ENCODE measurements around the gene NDUFB10.
"Not testable (repeated sequence)": the region's sequence is repeated elsewhere in the genome, so short reads cannot be mapped to it uniquely, and the experiment has no call there.

NDUFB10 gene

DNA sequence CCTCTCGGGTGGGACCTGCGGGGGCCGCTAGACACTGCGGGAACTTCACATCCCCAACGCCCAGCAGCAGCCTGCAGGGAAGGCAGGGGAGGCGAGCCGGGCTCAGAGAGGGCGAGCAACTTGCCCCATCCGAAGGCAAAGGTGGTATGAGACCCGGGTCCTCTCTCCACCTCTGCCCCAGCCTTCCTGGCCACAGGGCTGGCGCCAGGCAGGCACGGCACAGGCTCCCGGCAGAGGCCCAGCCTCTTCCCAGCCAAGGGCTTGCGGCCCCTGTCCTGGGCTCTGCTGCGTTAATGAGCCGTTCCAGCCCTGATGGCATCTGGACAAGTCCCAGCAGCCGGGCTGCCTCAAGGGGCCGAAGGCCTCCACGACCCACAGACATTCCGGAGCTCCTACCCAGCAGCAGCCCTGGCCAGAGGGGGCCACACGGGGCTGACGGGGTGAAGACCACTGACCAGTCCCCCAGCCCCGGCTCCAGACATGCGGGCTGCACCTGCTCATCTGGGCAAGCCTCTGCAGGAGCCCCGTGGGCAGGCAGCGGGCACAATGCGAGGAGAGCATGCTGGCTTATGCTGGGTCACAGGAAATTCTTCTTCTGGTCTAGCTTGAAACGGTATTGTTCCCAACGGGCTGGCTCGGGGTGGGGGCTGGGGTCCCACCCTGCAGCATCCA, 39.9 kb upstream of the NDUFB10 start:
- H3K27ac ChIP-seq = no peak overlapping the region
- TF ChIP-seq CTCF (conservative IDR thresholded peaks at IDR 0.05) = no peak

- H3K27ac ChIP-seq = not testable (repeated sequence)
These were observed 39.2 kb upstream of the NDUFB10 start for GRCh38 chr16:1920122-1920521.

GRCh38 chr16:1920727-1921171, 38.6 kb upstream of the NDUFB10 start:
- no peak for TF ChIP-seq CTCF (conservative IDR thresholded peaks at IDR 0.05)
- H3K27ac ChIP-seq = no peak overlapping the region

- TF ChIP-seq CTCF (conservative IDR thresholded peaks at IDR 0.05) = no peak
- H3K27ac ChIP-seq = no peak overlapping the region
These were observed 37.0 kb upstream of the NDUFB10 start for GRCh38 chr16:1922357-1922756.

- TF ChIP-seq CTCF (conservative IDR thresholded peaks at IDR 0.05) = no peak
- no peak overlapping the region for H3K27ac ChIP-seq
These were observed 35.9 kb upstream of the NDUFB10 start for GRCh38 chr16:1923299-1924034.

DNA sequence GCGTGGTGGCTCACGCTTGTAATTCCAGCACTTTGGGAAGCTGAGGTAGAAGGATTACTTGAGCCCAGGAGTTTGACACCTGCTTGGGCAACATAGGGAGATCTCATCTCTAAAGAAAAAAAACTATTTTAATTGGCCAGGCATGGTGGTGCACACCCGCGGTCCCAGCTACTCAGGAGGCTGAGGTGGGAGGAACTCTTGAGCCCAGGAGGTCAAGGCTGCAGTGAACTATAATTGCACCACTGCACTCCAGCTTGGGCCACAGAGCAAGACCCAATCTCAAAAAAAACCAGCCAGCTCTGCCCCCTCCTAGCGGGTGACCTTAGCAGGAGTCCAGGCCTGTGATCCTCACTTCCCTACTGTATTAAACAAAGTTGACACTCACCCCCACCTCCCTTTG, 35.2 kb upstream of the NDUFB10 start:
- no peak overlapping the region for H3K27ac ChIP-seq
- no peak for TF ChIP-seq CTCF (conservative IDR thresholded peaks at IDR 0.05)

DNA sequence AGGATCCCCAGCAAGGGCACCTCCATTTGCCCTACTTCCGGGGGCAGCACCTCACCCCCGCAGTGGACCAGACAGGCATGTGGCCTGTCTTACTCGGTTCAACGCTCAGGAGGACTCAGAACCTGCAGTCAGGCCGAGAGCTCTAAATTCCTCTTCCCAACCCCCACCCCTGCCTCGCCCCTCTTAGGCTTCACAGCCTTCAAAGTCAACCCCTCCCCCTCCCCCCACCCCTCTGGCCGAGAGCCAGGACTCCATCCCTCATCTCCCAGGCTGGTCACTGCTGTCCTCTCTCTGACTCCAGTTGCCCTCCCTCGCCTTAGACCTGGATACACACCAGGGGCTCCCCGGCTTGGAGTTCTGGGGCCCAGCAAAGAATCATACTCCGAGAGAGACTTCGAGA, 33.1 kb upstream of the NDUFB10 start:
- no peak for TF ChIP-seq CTCF (conservative IDR thresholded peaks at IDR 0.05)

DNA sequence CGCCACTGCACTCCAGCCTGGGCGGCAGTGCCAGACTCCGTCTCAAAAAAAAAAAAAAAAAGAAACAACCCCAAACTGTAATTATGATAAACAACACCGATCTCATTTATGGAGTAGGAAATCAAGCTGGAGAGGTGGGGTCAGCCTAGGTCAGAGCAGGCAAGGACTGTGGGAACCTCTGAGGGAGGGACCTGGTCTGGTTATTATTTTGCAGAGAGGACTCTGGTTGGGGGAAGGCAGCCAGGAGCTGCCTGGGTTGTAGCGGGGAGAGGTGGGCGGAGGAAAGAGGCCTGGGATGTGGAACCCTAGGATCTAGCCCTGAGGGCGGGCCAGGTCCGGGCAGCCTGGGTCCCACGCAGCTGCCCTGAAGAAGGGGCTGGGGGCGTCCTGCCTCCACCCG, 30.2 kb upstream of the NDUFB10 start:
- TF ChIP-seq CTCF (conservative IDR thresholded peaks at IDR 0.05) = no peak
- H3K27ac ChIP-seq = peak overlapping the region; percentile 51; the same call in 1 of the 2 replicates

More for the DNA sequence above, 33.1 kb upstream of the NDUFB10 start:
- no peak overlapping the region for H3K27ac ChIP-seq

Data from VCaP (cell line).